HG03558 (cell line): ENCODE data around the gene LIPK.
"Not testable (repeated sequence)": the region's sequence is repeated elsewhere in the genome, so short reads cannot be mapped to it uniquely, and the experiment has no call there.

Source experiments
- ATAC-seq: cut with Tn5 transposase; IDR thresholded peaks from one replicate; pipeline ENCODE4 v1.9.1; 2021; ENCODE audit warnings: moderate number of reproducible peaks; ENCODE audit not compliant: unreplicated experiment; ENCODE audit errors: extremely low read depth

LIPK gene

GRCh38 chr10:88709361-88709760 lies 3.3 kb downstream of the LIPK start:
- ATAC-seq, result not testable (repeated sequence)

DNA sequence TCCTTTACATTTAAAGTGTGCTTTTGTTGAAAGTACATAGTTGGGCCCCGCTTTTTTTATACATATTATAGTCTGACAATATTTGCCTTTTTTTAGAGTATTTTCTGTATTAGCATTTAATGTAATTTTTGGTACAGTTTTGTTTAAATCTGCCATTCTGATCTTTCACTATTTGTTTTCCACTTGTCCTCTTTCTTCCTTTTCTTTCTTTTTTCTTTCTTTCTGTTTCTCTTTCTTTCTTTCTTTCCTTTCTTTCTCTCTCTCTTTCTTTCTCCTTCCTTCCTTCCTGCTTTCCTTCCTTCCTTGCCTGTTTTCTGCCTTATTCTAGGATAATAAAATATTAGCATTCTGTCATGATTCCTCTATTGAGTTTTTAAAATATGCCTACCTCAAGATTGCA lies 9.5 kb downstream of the LIPK start:
- ATAC-seq, result no peak

- ATAC-seq, result no peak
Measured at GRCh38 chr10:88721392-88721791, 15.3 kb downstream of the LIPK start.

- no peak for ATAC-seq
Measured at GRCh38 chr10:88725798-88726197, 19.7 kb downstream of the LIPK start.

- ATAC-seq, result no peak
Measured at GRCh38 chr10:88728107-88728763, 22.2 kb downstream of the LIPK start.

DNA sequence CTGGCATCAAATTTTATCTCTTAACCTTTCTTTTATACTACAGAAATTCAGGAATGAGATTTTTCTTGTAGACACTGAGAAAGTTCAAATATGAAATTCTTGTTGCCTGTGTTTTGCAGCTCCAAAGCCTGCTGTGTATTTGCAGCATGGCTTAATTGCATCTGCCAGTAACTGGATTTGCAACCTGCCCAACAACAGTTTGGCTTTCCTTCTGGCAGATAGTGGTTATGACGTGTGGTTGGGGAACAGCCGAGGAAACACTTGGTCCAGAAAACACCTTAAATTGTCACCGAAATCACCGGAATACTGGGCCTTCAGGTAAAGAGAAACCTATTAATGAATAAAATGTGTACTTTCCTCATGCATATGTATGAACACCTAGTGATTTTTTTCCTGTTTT lies 24.8 kb downstream of the LIPK start:
- ATAC-seq, result no peak

GRCh38 chr10:88731296-88731695 lies 25.2 kb downstream of the LIPK start:
- no peak for ATAC-seq

GRCh38 chr10:88733215-88733614 lies 27.2 kb downstream of the LIPK start:
- ATAC-seq, result no peak

- ATAC-seq, result no peak
Measured at GRCh38 chr10:88735661-88736060, 29.6 kb downstream of the LIPK start.

GRCh38 chr10:88741921-88742320 lies 35.9 kb downstream of the LIPK start:
- not testable (repeated sequence) for ATAC-seq

GRCh38 chr10:88742448-88742847 lies 36.4 kb downstream of the LIPK start:
- ATAC-seq, result no peak

- ATAC-seq, result no peak
Measured at GRCh38 chr10:88744002-88744401, 38.0 kb downstream of the LIPK start.

DNA sequence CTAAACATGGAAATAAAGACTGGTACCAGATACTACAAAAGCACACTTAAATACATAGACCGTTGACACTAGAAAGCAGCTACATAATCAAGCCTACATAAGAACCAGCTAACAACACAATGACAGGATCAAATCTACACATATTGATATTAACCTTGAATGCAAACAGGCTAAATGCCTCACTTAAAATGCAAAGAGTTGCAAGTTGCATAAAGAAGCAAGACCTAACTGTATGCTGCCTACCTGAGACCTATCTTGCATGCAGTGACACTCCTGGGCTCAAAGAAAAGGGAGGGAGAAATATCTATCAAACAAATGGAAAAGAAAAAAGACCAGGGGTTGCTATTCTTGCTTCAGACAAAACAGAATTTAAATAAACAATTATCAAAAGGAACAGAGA lies 39.6 kb downstream of the LIPK start:
- ATAC-seq, result no peak

DNA sequence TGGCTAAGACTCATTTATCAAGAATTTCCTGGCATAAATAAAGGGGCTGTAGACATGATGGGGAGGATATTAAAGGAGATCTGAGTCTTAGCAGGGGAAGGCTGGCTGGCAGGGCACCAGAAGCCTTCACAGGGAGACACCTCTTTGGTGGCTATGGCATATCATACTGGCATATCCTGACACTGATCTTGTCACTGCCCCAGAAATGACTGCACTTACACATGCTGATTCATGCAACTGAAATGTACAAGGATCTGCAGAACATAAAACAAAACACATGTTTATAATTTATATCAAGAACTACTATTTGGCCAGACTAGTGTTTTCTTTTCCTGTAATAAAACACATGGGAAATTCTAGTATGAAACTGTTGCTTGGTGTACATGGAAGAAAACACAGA lies 48.2 kb downstream of the LIPK start:
- ATAC-seq, result no peak

- peak; percentile 80 for ATAC-seq
Measured at GRCh38 chr10:88755753-88756152, 49.7 kb downstream of the LIPK start.

DNA sequence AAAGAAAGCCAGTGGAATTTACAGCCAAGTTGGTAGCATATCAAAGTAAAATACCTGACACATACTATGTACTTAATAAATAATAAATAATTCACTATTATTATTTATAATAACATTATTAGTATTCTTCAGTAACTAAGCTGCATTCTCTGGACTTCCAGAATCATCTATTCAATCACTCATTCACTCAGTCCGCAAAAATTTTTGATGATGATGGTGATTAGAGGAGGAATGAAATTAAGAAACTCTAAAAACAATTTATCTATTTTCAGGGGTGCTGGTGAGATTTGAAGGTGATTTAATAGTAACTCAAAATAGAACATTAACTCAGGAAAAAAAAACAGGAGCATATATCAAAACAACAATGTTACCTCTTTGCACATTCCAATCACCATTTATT lies 50.6 kb downstream of the LIPK start:
- no peak for ATAC-seq

GRCh38 chr10:88759366-88760101 lies 53.5 kb downstream of the LIPK start, which contains the start of gene LIPN:
TSS of gene LIPN (plus strand) at chr10:88760020. CDS start at chr10:88761406, 1,386 bp downstream.
- no peak for ATAC-seq

DNA sequence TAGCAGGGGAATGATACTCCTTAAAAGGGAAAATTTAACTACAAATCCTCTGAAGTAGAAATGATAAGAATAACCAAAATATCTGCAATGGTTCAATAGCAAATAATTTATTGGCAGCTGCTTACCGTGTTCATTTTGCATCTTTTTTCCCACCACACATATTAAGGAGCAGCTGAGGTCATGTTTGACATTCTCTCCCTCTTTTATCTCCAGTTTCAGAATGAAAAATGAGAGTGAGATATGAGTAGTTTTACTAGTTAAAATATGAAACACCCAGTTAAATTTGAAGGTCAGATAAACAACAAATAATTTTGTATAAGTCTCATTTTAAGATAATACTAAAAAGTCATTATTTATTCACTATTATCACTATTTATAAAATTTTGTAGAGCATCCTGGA lies 56.9 kb downstream of the LIPK start:
- ATAC-seq, result no peak

DNA sequence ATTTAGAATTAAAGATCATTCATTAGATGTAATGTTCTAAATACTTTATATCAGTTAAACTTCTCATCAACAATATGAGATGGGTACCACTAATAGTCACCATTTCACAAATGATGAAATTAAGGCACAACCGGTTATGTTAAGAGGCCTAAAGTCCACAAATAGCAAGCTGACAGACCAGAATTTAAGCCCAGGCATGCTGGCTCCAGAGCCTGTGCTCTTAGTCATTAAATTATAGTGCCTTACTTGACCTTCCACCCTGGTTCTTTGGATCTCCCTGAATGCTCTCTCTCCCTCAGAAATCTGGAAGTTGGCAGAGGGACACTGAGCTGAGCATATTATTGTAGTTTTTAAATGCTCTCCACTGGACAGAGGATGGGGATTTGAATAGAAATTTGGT lies 57.4 kb downstream of the LIPK start:
- no peak for ATAC-seq

GRCh38 chr10:88764110-88764509 lies 58.1 kb downstream of the LIPK start:
- ATAC-seq, result no peak

DNA sequence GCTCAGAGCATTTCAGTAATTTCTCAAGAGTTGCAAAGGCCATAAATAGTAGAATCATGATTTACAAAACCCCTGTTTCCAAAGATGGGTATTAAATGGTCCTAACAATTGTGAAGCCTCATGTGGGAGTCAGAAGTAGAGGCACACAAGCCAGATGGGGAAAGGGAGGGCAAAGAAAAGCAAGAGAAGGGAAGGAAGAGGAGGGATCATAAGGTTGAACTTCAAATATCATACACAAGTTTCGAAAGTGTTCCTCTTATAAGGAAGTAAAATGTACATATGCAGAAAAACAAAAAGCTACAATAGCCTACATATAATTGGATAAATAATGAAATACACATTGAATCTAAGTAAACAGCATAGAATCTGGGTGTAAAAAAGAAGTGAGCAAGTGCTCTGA lies 59.8 kb downstream of the LIPK start:
- ATAC-seq, result no peak

DNA sequence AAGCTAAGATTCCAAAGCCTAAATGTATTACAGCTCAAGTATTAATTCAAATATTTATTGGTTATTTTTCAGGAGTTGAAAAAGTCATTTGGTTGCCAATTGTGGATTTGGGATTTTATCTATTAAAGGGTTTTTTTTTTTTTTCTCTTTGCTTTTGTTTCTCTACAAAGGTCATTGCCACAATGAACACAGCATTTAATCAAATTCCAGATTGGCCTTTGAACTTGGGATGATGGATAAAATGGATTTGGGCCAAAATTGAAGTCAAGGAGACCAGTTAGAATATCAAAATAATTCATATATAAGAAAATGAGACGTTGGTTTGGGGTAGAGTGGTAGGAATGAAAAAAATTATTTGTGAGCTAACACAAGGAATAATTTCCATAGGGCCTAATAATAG lies 63.3 kb downstream of the LIPK start:
- ATAC-seq, result no peak
